AG04450 (cell line): Measurements from ENCODE around the gene UNKL. TPM values are rescaled to one million over a fixed set of nuclear protein-coding genes. Genes with fewer than 3 reads are reported as not detected.

ENCODE experiments used
- CTCF ChIA-PET: fragments of 300-600, 350-600 bp; formaldehyde crosslinking; extraction: SDS; loops from one replicate; lab custom pipeline; 2022; ENCODE audit warnings: antibody characterized with exemption, inconsistent platforms; lab: Charles Lee
- POLR2A ChIA-PET: fragments of 350-600 bp; formaldehyde crosslinking; extraction: SDS; loops from one replicate; lab custom pipeline; 2021; ENCODE audit warnings: antibody characterized with exemption, inconsistent platforms; lab: Yijun Ruan, JAX
- DNase-seq: peaks from one replicate; pipeline ENCODE4 v3.0.0-alpha.2; 2011; ENCODE audit warnings: low read depth, low spot score
- H3K27ac ChIP-seq: one replicate; pipeline ENCODE4 v1.5.1; 2012; ENCODE audit warnings: low read depth, low read length, control low read depth
- H3K27me3 ChIP-seq: one replicate; pipeline ENCODE4 v1.6.0; 2012; ENCODE audit warnings: low read length; ENCODE audit not compliant: control insufficient read depth, insufficient read depth
- H3K4me3 ChIP-seq: 2 replicates; pipeline ENCODE4 v1.5.1; 2011; ENCODE audit warnings: mild to moderate bottlenecking, low read depth, low read length, control low read depth
- H3K9me3 ChIP-seq: 2 replicates; pipeline ENCODE4 v1.5.1; 2012; ENCODE audit warnings: low read length; ENCODE audit not compliant: control insufficient read depth, insufficient read depth
- CTCF ChIP-seq: IDR thresholded peaks from 2 replicates; pipeline ENCODE4 v1.5.1; 2011; ENCODE audit warnings: low read depth, low read length, control low read depth, inconsistent platforms
- polyA plus RNA-seq: library from polyadenylated mRNA; depleted of rRNA; stranded (reverse); fragments of >200 nt; gene quantifications from 2 replicates; pipeline ENCODE4 v1.2.3, GENCODE V29; 2011

Gene UNKL
- polyA plus RNA-seq, 1 experiment, result 7.6 TPM

GRCh38 chr16:1336619-1337018 is 77.9 kb downstream of the UNKL start:
- no peaks in the 10 kb centered on the region; the same call in 1 of the 2 replicates for H3K9me3 ChIP-seq
- H3K27ac ChIP-seq, result no peak overlapping the region
- CTCF ChIA-PET, result interaction anchor here (0.6 kb wide), 1 partner anchor 668 kb away, joined by 4 read pairs; no protein-coding TSS in a partner anchor
- H3K27me3 ChIP-seq, result peaks cover 47% of the 10 kb centered on the region
- no peak for TF ChIP-seq CTCF
- POLR2A ChIA-PET, result no interaction called here
- H3K4me3 ChIP-seq, result no peak overlapping the region
- no peak for DNase-seq

GRCh38 chr16:1335996-1336395 is 78.5 kb downstream of the UNKL start:
- ChIA-PET POLR2A (no interaction called here), CTCF (interaction anchor here (0.6 kb wide), 1 partner anchor 667 kb away, joined by 4 read pairs; no protein-coding TSS in a partner anchor)
- Histone ChIP-seq H3K4me3 (no peak overlapping the region), H3K9me3 (no peaks in the 10 kb centered on the region; the same call in 1 of the 2 replicates), H3K27ac (no peak overlapping the region), H3K27me3 (peaks cover 52% of the 10 kb centered on the region)
- DNase-seq, result no peak
- peak; percentile 20; the same call in 1 of the 2 replicates for TF ChIP-seq CTCF

GRCh38 chr16:1335211-1335971 is 79.1 kb downstream of the UNKL start:
- ChIA-PET POLR2A (no interaction called here), CTCF (no interaction called here)
- DNase-seq, result no peak
- Histone ChIP-seq H3K27ac (no peak overlapping the region), H3K27me3 (peaks cover 55% of the 10 kb centered on the region), H3K9me3 (peaks cover 3% of the 10 kb centered on the region), H3K4me3 (no peak overlapping the region)
- TF ChIP-seq CTCF, result no peak

- H3K27ac ChIP-seq, result no peak overlapping the region
- no peak overlapping the region for H3K4me3 ChIP-seq
- ChIA-PET CTCF (no interaction called here), POLR2A (no interaction called here)
- no peak for DNase-seq
- peaks cover 59% of the 10 kb centered on the region for H3K27me3 ChIP-seq
- no peak for TF ChIP-seq CTCF
- peaks cover 8% of the 10 kb centered on the region for H3K9me3 ChIP-seq
Measured at GRCh38 chr16:1334739-1335138, 79.8 kb downstream of the UNKL start.
